ENCODE data around the gene DAPK2.

The DAPK2 gene

DNA sequence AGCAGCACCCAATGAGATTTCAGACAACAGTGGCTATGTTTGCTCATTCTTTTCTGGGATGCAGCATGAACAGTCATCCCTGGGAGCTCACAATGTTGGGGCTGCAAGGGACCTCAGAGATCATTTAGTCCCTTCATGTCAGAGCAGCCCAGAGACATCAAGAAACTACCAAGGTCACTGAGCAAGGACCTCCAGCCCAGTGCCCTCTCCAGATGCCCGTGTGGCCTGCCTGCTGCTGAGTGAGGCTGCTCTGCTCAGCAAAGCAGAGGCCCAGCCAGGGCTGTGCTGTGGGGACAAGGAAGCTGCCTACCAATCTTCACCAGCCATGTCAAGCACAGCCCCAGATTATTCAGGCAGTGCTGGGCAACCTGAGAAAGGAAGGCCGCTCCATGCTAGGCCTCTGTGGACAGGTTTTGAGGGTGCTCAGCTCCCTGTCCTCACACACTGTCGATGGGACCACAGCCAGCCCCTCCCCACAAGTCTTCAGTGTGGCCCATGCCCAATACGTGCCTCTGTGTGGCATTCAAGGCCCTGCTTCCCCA, 99.7 kb downstream of the DAPK2 start:
- in situ Hi-C loops (cut with MboI; ENCODE audit: low sequenced_read_pairs) = no loop called here

DNA sequence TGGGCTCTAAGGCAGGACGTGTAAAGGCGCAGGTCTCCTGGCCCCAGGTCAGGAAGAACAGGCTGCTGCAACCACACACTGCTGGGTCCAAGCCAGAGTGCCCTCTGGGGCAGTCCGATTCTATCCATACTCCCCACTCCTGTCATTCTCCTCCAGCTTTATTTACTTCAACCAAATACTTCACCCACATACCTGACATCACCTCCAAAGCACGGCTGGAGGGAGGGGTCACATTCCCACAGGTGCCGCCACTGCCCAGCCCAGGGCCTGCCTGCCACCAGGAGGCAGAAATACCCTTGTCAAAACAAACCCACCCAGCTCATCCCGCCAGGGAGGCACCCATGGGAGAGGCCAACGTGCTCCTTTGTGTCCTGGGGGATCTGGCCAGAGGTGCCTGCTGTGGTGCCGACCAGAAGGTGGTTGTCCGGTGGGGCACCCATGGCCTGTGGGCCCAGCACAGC, 100.4 kb downstream of the DAPK2 start:
- in situ Hi-C loops (cut with MboI; ENCODE audit: low sequenced_read_pairs) = no loop called here

DNA sequence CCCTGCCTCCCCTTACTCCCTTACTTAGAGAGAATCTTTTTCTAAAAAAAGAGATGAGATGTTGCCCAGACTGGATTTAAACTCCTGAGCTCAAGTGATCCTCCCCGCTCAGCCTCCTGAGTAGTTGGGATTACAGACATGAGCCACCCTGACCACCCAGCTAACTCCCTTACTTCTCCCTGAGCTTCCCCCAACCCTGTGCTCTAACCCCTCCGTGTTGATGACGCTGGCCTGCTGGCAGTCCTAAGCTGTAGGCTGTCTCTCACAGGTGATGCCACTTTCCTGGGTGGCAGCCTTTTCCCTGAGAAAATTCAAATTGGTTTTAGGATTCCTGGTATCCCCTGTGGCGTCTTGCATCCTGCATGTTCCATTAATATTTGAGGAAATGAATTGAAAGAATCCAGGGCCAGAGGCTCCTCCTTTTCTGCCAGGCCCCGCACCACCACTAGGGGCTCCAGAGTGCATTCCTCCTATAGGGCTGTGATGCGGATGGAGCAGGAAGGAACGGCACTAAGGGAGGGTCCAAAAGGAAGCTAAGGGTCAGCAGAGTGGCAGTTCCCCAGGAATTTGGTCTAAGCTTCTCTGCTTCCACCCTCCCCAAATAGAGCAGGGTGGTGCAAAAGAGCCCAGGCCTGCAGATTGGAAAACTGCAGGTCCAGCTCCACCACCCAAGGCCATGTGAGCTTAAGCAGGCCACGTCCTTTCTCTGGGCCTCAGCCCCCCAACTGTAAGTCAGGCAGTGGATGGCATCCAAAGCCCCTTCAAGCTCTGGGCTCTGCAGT, 101.1 kb downstream of the DAPK2 start:
- in situ Hi-C loops (cut with MboI; ENCODE audit: low sequenced_read_pairs) = no loop called here

DNA sequence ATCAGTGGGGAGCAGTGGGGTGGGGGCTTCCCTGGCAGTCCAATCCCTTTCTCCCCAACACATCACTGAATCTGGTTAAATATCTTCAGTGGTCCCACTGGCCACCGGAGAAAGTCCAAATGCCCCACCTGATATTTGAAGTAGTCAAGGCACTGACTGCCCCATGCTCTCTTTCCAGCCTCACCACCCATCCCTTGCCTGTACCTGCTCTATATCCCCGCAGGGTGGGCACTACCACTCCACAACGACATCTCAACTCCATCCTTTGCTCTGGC, 101.7 kb downstream of the DAPK2 start:
- in situ Hi-C loops (cut with MboI; ENCODE audit: low sequenced_read_pairs) = no loop called here

DNA sequence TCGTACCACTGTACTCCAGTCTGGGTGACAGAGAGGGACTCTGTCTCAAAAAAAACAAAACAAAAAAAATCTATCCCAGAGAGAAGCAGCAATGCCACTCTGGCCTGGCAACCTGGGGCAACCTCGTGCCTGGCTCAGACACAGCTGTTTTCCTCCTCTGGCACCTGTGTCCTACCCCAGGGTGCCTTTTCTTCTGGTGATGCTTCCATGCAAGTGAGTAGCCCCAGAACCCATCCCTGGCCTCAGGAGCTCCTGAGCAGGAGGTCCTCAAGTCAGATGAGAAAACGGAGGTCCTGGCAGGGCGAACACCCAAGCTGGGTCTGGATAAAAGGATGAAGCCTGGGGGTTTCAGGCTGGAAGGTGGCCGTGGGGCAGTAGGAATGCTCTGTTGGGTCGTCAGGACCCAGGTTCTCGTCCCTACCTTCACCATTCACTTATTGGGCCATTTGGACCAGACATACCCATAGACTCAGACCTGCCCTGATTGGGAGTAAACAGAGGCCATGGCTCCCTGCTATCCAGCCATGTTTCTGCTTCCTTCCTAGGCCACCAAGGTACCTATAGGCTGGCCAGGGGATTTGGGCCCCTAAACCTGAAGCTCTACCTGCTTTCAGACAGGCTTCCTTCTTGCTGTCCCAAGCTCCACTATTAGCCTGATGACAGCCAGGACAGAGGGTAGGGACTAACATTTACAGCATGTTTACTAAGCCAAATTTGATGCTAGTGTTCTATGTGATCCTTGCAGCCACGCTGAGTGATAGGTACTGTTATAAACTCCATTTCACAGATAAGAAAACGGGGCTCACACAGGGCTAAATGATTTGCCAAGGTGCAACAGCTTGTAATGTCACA, 102.2 kb downstream of the DAPK2 start:
- in situ Hi-C loops (cut with MboI; ENCODE audit: low sequenced_read_pairs) = no loop called here

DNA sequence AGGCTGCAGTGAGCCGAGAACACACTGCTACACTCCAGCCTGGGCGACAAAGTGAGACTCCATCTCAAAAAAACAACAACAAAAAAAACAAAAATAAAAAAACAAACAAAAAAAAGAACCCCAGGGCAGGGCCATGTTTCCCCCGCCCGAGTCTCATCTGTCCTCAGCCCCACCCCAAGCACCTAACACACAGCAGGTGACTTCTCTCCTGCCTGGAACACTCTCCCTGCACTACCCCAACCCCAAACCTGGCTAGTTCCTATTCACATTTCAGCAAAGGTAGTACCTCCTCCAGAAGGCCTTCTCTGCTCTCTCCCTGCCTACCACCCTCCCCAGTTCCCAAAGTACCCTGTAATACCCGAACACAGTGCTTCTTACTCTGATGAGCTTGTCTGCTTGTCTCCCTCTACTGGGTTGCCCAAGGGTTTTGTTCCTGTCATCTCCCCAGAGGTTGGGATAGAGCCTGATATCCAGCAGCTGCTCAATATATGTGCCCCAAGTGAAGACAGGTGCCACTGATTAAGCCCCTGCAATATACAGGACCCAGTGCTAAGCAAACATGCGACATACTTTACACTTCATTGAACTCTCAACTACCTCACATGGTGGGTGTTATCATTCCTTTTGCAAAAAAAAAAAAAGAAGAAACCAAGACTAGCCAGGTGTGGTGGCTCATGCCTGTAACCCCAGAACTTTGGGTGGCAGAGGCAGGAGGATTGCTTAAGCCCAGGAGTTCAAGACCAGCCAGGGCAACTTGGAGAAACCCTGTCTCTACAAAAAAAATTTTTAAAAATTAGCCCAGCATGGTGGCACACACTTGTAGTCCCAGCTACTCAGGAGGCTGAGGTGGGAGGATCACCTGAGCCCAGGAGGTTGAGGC, 103.6 kb downstream of the DAPK2 start:
- in situ Hi-C loops (cut with MboI; ENCODE audit: low sequenced_read_pairs) = no loop called here

DNA sequence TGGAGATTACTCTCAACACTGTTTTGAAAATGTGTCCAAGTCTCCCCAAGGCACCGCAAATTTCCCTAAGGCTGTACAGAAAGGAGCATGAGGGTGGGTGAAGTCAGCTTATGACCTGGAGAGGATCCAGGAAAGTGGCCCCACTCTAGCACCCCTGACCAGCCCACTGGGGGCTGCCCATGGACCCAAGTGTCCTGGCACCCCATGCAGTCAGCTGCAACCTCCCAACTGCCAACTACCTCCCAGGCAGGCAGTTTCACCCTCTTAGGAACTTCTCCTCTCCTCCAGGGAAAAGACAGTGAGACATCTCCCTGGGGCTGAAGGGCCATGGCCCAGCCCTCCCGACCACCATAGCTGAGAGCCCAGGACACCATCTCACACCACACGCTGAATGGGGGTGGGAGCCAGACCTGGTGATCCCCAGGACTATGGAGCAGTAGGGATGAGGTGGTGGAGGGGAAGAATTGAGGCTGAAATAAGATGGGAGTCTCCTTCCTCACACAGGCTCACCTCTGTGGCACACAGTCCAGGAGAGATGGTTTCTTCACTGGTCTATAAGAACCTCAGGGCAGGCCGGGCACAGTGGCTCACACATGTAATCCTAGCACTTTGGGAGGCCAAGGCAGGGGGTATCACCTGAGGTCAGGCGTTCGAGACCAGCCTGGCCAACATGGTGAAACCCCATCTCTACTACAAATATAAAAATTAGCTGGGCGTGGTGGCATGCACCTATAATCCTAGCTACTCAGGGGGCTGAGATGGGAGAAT, 104.4 kb downstream of the DAPK2 start:
- in situ Hi-C loops (cut with MboI; ENCODE audit: low sequenced_read_pairs) = no loop called here

DNA sequence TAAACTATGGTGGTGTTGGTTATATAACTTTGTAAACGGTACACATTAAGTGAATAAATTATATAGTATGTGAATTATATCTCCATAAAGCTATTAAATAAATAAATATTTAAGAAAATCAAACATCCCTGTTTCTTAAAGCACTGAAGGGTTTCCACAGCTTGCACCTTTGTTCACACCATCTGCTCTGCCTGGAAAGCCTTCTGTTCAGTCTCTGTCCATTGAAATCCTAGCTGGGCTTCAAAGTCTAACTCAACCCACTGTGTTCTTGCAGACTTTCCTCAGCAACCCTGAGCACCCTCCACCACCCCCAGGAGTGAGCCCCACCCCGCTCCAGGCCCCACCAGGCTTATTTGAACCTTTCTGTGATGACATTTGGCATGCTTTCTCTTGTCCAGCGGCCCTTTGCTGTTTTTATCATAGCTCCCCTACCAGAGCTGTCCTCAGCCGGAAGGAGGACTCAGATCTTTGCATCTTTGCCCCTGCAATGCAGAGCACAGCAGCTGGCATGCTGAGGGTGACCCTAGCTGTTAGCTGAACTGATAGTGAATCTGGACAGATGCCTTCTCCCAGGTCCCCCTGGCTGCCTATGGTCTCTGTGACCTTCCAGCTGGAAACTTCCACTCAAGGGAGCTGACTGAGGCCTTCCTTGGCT, 105.2 kb downstream of the DAPK2 start:
- in situ Hi-C loops (cut with MboI; ENCODE audit: low sequenced_read_pairs) = no loop called here

DNA sequence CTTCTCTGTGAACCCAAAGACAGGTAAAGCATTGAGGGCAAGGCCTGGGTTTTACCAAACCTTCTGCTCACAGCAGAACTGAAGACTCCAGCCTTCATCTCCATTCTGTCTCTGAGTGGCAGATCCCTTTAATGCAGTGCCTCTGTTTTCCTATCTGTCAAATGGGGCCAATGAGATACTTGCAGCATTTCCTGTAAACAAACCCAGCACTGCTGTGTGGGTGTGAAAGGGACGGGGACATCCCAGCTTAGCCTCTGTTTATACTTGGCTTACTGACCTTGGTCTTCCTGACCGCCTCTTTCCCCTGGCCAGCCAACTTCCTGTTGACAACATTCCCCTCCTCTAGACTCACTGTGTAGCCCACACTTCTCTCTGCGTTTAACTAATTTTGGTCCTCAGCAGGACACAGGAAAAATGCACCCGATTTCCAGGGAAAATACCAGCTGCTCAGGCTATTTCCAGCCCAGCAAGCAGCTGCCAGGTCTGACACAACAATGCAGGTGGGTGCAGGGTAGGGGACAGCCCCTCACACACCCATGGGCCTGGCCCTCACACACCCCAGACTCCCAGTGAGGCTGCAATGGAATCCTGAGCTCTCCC, 106.7 kb downstream of the DAPK2 start:
- in situ Hi-C loops (cut with MboI; ENCODE audit: low sequenced_read_pairs) = no loop called here

DNA sequence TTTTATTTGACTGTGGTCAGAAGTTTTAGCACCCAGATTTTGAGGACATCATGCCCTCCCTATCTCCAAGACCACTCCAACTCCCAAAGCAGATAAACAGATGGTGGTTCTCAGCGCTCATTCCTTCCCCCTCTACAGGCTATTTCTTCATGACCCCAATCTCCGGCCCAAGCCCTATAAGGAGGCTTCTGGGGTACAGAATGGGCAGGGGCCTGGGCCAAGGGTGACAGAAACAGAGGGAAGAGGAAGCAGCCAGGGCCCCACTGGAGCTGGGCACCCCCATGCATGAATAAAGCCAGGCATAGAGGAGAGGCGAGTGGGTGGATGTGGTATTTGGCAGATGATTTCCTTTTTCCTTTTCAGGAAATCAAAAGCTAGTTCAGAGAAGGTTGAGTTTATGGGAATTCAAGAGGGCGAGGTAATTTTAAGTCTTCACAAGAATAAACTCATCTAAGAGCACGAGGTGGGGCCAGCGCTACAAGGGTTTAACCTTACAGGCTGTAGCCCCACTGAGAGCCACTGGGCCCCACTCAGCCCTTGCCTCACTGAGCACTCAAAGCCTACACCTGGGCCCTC, 107.7 kb downstream of the DAPK2 start:
- in situ Hi-C loops (cut with MboI; ENCODE audit: low sequenced_read_pairs) = no loop called here

DNA sequence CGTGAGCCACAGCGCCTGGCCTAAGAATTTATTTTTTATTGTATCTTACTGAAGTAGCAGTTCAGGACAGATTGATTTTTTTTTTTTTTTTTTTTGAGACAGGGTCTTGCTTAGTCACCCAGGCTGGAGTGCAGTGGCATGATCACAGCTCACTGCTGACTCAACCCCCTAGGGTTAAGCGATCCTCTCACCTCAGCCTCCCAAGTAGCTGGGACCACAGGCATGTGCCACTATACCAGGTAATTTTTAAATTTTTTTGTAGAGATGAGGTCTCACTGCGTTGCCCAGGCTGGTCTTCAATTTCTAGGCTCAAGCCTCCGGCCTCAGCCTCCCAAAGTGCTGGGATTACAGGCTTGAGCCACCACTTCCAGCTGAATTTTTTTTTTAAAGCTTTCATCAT, 112.8 kb downstream of the DAPK2 start:
- in situ Hi-C loops (cut with MboI; ENCODE audit: low sequenced_read_pairs) = no loop called here

DNA sequence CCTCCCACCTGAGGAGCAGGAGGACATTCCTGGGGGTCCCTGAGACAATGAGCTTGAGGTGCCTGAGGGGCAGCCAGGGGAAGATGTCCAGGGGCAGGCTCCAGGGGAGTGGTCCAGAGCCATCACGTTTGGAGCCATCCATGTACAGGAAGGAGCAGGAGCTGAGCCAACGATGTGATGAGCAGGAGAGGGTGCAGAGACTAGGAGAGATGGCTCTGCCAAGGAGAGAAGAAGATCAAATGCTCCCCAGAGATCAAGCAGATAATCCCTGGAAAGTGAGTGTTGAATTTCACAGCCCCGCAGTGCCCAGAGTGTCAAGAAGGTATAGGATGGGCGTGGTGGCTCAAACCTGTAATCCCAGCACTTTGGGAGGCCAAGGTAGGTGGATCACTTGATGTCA, 114.7 kb downstream of the DAPK2 start:
- in situ Hi-C loops (cut with MboI; ENCODE audit: low sequenced_read_pairs) = no loop called here

DNA sequence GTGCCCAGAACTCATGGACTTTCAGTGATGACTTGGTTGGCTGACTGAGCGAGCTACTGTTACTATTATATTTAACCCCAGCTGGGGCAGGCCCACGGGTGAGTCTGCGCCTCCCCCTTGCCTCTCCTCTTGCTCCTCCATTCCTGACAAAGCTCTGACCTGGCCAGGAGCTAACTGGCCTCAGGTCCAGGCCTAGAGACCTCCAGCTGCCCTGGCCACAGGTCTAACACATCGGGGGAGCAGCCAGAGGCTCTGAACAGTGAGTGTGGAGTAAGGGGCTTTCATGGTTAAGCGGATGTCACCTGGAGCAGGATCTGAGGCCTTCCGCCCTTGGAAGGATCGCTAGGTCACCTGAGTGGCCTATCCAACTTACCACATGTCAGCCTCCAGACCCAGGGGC, 116.3 kb downstream of the DAPK2 start:
- in situ Hi-C loops (cut with MboI; ENCODE audit: low sequenced_read_pairs) = no loop called here

DNA sequence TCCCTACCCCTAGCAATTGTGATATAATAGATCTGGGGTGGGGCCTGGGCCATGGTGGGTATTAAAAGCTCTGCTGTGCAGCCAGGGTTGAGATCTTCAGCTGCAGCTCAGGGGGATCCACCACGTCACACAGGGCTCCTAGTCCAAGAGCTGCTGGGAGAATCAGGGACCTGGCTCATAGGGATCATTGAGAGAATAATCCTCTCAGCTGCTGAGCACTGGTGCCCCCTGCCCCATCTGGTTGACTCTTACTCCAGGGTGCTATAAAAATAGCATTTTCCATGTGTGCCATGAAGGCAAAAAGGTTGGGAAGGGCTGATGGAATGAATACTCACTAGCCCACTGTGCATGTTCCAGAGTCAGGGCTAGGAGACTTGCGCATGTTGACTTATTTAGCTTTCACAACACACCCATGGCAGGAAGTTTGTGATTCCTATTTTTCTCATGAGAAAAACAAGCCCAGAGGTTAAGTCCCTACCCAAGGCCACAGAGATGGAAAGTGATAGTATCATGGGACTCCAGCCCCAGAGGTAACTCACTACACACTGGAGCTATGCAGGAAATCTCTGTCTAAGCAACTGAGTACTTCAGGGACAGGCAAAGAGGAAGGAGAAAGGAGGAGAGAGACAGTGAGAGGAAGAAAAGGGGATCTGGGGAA, 118.0 kb downstream of the DAPK2 start:
- in situ Hi-C loops (cut with MboI; ENCODE audit: low sequenced_read_pairs) = no loop called here

DNA sequence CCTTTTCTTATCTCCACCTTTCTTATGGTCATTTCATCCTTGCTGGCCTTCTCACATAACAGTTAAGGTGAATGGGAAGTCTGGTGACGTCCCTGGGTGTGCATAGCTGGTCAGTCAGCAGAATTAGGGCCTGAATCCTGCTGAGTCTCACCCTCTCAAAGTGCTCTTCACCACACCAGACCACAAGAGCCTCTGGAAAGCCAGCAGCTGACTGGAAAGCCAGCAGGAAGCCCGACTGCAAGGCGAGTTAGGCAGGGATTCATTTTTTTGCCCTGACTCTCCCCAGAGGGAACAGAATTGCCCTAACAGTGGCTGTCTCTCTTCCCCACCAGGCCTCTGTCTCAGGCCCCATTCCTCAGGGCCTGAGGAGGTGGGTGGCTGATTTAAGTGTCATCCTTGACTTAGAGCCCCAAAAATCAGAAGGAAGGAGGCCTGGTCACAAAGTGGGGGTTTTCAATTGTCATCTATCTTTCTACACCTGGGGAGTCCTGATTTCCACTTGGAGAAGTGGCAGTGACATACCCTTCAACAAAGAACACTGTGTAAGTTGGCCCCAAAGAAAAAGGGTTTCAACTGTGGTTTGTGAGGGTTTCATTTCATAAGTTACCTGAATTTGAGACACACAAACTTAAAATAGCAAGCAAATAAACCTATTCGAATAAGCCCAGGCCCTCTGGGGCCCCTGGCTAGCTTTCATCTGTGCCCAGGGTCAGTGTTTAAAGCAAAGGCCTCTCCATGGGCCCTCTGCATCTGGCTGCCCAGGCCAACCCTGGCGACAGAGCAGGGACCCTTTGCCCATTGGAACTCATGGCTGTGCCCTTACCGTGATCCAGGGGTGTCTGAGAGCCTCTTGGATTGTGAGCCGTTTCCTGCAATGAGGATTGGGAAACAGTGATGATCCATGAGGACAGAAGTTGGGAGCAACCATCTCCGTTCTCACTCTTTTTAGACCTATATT, 122.0 kb downstream of the DAPK2 start:
- in situ Hi-C loops (cut with MboI; ENCODE audit: low sequenced_read_pairs) = no loop called here

DNA sequence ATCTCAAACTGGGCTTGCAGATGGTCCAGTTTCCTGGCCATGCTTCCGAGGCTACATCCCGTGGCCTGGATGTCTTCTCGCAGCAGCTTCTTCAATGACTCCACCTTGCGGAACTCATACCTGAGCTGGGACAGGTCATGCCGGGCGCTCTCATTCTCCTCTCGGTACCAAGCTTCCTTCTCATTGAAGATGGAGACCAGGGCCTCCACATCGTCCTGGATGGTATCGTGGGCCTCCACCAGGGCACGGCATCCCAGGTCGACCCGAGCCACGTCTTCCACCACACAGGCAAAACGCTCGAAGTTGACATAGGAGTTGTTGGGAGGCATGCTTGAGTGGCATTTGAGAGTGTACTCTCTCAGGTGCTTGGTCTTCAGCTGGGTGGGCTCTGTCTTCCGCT, 123.4 kb downstream of the DAPK2 start:
- in situ Hi-C loops (cut with MboI; ENCODE audit: low sequenced_read_pairs) = no loop called here

DNA sequence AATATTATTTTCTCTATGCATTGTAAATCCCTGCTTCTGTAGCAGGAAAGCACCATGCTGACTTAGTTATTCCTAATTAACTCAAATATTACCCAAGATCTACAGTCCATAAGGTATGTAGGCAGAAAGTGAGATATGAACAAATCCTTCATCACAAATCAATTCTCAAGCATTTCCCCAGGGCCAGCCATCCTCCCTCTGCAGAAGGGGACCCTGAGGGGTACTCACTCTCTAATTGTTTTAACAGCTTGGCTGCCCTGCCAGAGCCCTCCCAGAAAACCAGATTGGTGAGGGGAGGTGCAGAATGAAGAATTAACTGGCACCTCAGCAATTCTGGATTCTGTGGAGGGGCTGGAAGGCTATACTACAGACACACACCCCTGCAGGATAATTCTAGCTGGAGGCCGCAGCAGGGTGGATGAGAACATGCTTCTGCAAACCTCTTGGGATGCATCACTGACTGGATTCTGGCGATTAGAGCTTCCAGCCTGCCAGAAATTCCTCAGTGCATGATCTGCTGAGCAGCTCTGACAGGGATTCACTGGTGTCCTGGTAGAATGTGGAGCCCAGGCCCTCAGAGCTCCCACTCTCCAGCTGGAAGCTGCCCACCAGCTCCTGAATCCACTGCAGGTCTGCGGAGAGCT, 123.9 kb downstream of the DAPK2 start:
- in situ Hi-C loops (cut with MboI; ENCODE audit: low sequenced_read_pairs) = no loop called here
